Measurements from ENCODE around the gene IFT43. TPM values are rescaled to one million over a fixed set of nuclear protein-coding genes. Genes with fewer than 3 reads are reported as not detected.

Gene IFT43
- polyA plus RNA-seq, 1 experiment, result 58.9 TPM

GRCh38 chr14:76090616-76091391, 105.2 kb downstream of the IFT43 start:
- Histone ChIP-seq H3K27me3 (ENCODE audit: control insufficient read depth, insufficient read depth, low read length) (peaks cover 7% of the 10 kb centered on the region), H3K4me3 (ENCODE audit: low read depth, low read length) (no peak overlapping the region), H3K36me3 (ENCODE audit: control insufficient read depth, insufficient read depth, low read length) (no peaks in the 10 kb centered on the region)
- TF ChIP-seq, protein P1, sequence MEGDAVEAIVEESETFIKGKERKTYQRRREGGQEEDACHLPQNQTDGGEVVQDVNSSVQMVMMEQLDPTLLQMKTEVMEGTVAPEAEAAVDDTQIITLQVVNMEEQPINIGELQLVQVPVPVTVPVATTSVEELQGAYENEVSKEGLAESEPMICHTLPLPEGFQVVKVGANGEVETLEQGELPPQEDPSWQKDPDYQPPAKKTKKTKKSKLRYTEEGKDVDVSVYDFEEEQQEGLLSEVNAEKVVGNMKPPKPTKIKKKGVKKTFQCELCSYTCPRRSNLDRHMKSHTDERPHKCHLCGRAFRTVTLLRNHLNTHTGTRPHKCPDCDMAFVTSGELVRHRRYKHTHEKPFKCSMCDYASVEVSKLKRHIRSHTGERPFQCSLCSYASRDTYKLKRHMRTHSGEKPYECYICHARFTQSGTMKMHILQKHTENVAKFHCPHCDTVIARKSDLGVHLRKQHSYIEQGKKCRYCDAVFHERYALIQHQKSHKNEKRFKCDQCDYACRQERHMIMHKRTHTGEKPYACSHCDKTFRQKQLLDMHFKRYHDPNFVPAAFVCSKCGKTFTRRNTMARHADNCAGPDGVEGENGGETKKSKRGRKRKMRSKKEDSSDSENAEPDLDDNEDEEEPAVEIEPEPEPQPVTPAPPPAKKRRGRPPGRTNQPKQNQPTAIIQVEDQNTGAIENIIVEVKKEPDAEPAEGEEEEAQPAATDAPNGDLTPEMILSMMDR (IDR thresholded peaks at IDR 0.05; ENCODE audit: insufficient read depth, low read depth, low read length), result peak; percentile 40; the same call in 1 of the 2 replicates
- ChIA-PET POLR2A (no interaction called here), CTCF (interaction anchor here (0.6 to 1.9 kb wide), 7 partner anchors 12 to 296 kb away, joined by 3 to 8 read pairs (median 4); no protein-coding TSS in a partner anchor)
- no peak for DNase-seq (ENCODE audit: low read depth)

- DNase-seq (ENCODE audit: low read depth), result no peak
- ChIA-PET POLR2A (no interaction called here), CTCF (no interaction called here)
- TF ChIP-seq, protein P1 (IDR thresholded peaks at IDR 0.05; ENCODE audit: insufficient read depth, low read depth, low read length), result no peak
- Histone ChIP-seq H3K27me3 (ENCODE audit: control insufficient read depth, insufficient read depth, low read length) (peaks cover 7% of the 10 kb centered on the region), H3K4me3 (ENCODE audit: low read depth, low read length) (no peak overlapping the region), H3K36me3 (ENCODE audit: control insufficient read depth, insufficient read depth, low read length) (no peaks in the 10 kb centered on the region)
Observed at GRCh38 chr14:76093077-76093476, 107.5 kb downstream of the IFT43 start.

GRCh38 chr14:76096257-76096656, 110.7 kb downstream of the IFT43 start:
- DNase-seq (ENCODE audit: low read depth), result no peak
- TF ChIP-seq, protein P1 (IDR thresholded peaks at IDR 0.05; ENCODE audit: insufficient read depth, low read depth, low read length), result no peak
- no peak overlapping the region for H3K4me3 ChIP-seq (ENCODE audit: low read depth, low read length)
- ChIA-PET POLR2A (no interaction called here), CTCF (no interaction called here)
- H3K36me3 ChIP-seq (ENCODE audit: control insufficient read depth, insufficient read depth, low read length), result no peaks in the 10 kb centered on the region
- H3K27me3 ChIP-seq (ENCODE audit: control insufficient read depth, insufficient read depth, low read length), result no peaks in the 10 kb centered on the region

DNA sequence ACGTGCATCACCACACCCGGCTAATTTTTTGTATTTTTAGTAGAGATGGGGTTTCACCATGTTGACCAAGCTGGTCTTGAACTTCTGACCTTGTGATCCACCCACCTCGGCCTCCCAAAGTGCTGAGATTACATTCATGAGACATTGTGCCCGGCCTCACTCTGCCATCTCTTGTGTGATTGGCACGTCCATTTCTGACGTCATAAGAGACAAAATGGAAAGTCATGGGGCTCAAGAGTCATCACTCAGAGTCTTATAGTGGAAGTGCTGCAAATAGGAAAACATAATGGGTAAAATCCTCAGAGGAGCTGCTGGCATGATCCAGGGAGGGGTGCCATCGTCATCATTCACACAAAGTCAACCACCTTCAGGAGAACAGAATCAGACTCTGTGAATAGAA, 112.0 kb downstream of the IFT43 start:
- Histone ChIP-seq H3K36me3 (ENCODE audit: control insufficient read depth, insufficient read depth, low read length) (no peaks in the 10 kb centered on the region), H3K27me3 (ENCODE audit: control insufficient read depth, insufficient read depth, low read length) (no peaks in the 10 kb centered on the region), H3K4me3 (ENCODE audit: low read depth, low read length) (no peak overlapping the region)
- CTCF ChIA-PET, result interaction anchor here (1.0 kb wide), 1 partner anchor 388 kb away, joined by 3 read pairs; no protein-coding TSS in a partner anchor
- POLR2A ChIA-PET, result no interaction called here
- TF ChIP-seq, protein P1 (IDR thresholded peaks at IDR 0.05; ENCODE audit: insufficient read depth, low read depth, low read length), result no peak
- DNase-seq (ENCODE audit: low read depth), result no peak

DNA sequence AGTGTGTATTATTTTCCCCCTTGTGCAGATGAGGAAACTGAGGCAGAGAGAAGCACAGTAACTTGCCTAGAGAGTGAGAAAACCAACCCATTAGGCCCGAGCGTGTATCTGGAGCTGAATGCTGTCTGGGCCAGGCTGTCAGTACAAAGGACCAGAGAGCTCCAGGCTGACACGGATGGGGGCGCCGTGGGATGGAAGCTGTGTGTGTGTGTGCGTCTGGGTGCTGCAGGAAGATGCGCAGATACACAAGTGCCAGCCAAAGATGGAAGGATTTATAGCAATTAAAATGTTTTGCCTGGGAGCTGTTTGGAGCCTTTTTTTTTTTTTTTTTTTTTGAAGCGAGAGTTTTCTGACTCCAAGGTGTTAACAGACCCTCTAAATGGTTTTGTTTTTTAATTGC, 112.5 kb downstream of the IFT43 start:
- ChIA-PET POLR2A (no interaction called here), CTCF (interaction anchor here (0.9 kb wide), 1 partner anchor 389 kb away, joined by 3 read pairs; no protein-coding TSS in a partner anchor)
- H3K36me3 ChIP-seq (ENCODE audit: control insufficient read depth, insufficient read depth, low read length), result no peaks in the 10 kb centered on the region
- DNase-seq (ENCODE audit: low read depth), result no peak
- H3K4me3 ChIP-seq (ENCODE audit: low read depth, low read length), result no peak overlapping the region
- no peaks in the 10 kb centered on the region for H3K27me3 ChIP-seq (ENCODE audit: control insufficient read depth, insufficient read depth, low read length)
- TF ChIP-seq, protein P1 (IDR thresholded peaks at IDR 0.05; ENCODE audit: insufficient read depth, low read depth, low read length), result no peak
